Progenitor cell of endocrine pancreas (in vitro differentiated cells): Measurements from ENCODE around the gene FLOT2. TPM values are rescaled to one million over a fixed set of nuclear protein-coding genes. Genes with fewer than 3 reads are reported as not detected.
"Not testable (repeated sequence)": the region's sequence is repeated elsewhere in the genome, so short reads cannot be mapped to it uniquely, and the experiment has no call there.

Experiments used
- DNase-seq: peaks from one replicate; pipeline ENCODE4 v3.0.0; 2021; ENCODE audit warnings: low spot score; ENCODE audit not compliant: unreplicated experiment
- H3K27ac Mint-ChIP-seq: 2 replicates; pipeline ENCODE4 v1.8.0; 2021; ENCODE audit warnings: mild to moderate bottlenecking, moderate library complexity, mixed read lengths
- H3K27me3 Mint-ChIP-seq: 2 replicates; pipeline ENCODE4 v1.8.0; 2021; ENCODE audit warnings: mixed read lengths
- H3K36me3 Mint-ChIP-seq: 2 replicates; pipeline ENCODE4 v1.8.0; 2022; ENCODE audit warnings: mixed read lengths; ENCODE audit not compliant: insufficient read depth
- H3K4me1 Mint-ChIP-seq: 2 replicates; pipeline ENCODE4 v1.8.0; 2021; ENCODE audit warnings: low read depth, mixed read lengths
- H3K4me3 Mint-ChIP-seq: 2 replicates; pipeline ENCODE4 v1.8.0; 2021; ENCODE audit warnings: low read depth, mild to moderate bottlenecking, moderate library complexity, mixed read lengths
- H3K9me3 Mint-ChIP-seq: 2 replicates; pipeline ENCODE4 v1.8.0; 2021; ENCODE audit warnings: low read depth, mixed read lengths
- total RNA-seq: library from RNA; stranded (reverse); gene quantifications from 2 replicates; pipeline ENCODE4 v1.2.1, GENCODE V29; 2021
- TF ChIP-seq, protein P1 (sequence below): fragments of 200-600 bp; sonication (generic); IDR thresholded peaks from one replicate; pipeline ENCODE4 v1.5.0; 2021; ENCODE audit warnings: antibody characterized with exemption, mild to moderate bottlenecking; ENCODE audit not compliant: unreplicated experiment

FLOT2 gene
- total RNA-seq, 1 donor from 2014 or later, result 131 TPM

- H3K4me3 Mint-ChIP-seq, result peak within 1 kb of the TSS; percentile 94
Measured at GRCh38 chr17:28854457-28855335, 42.8 kb downstream of the FLOT2 start, which contains the start of gene ERAL1. Gene ERAL1, plus strand, starts transcription at chr17:28855016. Its CDS starts 19 bp downstream, at chr17:28855035.

GRCh38 chr17:28853295-28853694 is 44.2 kb downstream of the FLOT2 start:
- Mint-ChIP-seq H3K36me3 (peaks cover 2% of the 10 kb centered on the region), H3K27ac (no peak overlapping the region), H3K4me1 (peaks cover 8% of the 10 kb centered on the region), H3K27me3 (no peaks in the 10 kb centered on the region), H3K4me3 (no peak overlapping the region), H3K9me3 (no peaks in the 10 kb centered on the region)
- no peak for DNase-seq
- TF ChIP-seq, protein P1, sequence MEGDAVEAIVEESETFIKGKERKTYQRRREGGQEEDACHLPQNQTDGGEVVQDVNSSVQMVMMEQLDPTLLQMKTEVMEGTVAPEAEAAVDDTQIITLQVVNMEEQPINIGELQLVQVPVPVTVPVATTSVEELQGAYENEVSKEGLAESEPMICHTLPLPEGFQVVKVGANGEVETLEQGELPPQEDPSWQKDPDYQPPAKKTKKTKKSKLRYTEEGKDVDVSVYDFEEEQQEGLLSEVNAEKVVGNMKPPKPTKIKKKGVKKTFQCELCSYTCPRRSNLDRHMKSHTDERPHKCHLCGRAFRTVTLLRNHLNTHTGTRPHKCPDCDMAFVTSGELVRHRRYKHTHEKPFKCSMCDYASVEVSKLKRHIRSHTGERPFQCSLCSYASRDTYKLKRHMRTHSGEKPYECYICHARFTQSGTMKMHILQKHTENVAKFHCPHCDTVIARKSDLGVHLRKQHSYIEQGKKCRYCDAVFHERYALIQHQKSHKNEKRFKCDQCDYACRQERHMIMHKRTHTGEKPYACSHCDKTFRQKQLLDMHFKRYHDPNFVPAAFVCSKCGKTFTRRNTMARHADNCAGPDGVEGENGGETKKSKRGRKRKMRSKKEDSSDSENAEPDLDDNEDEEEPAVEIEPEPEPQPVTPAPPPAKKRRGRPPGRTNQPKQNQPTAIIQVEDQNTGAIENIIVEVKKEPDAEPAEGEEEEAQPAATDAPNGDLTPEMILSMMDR, result no peak

More at GRCh38 chr17:28854457-28855335, 42.8 kb downstream of the FLOT2 start, which contains the start of gene ERAL1:
- TF ChIP-seq, protein P1, result peak; percentile 6
- Mint-ChIP-seq H3K27me3 (no peaks in the 10 kb centered on the region), H3K4me1 (peaks cover 8% of the 10 kb centered on the region), H3K36me3 (peaks cover 8% of the 10 kb centered on the region), H3K9me3 (no peaks in the 10 kb centered on the region), H3K27ac (peak within 1 kb of the TSS; percentile 96)
- DNase-seq, result peak; percentile 62

GRCh38 chr17:28849281-28849680 is 48.3 kb downstream of the FLOT2 start:
- no peaks in the 10 kb centered on the region for H3K9me3 Mint-ChIP-seq
- no peak for DNase-seq
- peaks cover 1% of the 10 kb centered on the region for H3K4me1 Mint-ChIP-seq

DNA sequence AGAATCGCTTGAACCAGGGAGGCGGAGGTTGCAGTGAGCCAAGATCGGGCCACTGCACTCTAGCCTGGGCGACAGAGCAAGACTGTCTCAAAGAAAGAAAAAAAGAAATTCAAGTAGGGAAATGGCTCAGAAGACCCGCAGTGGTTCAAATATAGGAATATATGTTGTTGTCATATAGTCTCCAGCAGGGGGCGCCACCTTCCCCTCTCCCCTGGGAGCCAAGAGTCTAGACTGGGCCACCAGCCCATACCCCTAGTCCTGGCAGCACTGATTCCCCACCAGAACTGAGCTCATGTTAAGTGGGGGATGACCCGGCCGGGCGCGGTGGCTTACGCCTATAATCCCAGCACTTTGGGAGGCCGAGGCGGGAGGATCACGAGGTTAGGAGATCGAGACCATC is 48.9 kb downstream of the FLOT2 start:
- H3K4me3 Mint-ChIP-seq, H3K4me1 Mint-ChIP-seq, H3K36me3 Mint-ChIP-seq, H3K27ac Mint-ChIP-seq, DNase-seq, H3K27me3 Mint-ChIP-seq, H3K9me3 Mint-ChIP-seq: not testable (repeated sequence)
- TF ChIP-seq, protein P1, result peak; percentile 39

More at GRCh38 chr17:28849281-28849680, 48.3 kb downstream of the FLOT2 start:
- no peaks in the 10 kb centered on the region for H3K27me3 Mint-ChIP-seq
- H3K36me3 Mint-ChIP-seq, result no peaks in the 10 kb centered on the region
- H3K4me3 Mint-ChIP-seq, result no peak overlapping the region
- no peak overlapping the region for H3K27ac Mint-ChIP-seq
- TF ChIP-seq, protein P1, result no peak

GRCh38 chr17:28846699-28847098 is 50.8 kb downstream of the FLOT2 start:
- not testable (repeated sequence) for DNase-seq, H3K9me3 Mint-ChIP-seq, H3K27ac Mint-ChIP-seq, H3K4me1 Mint-ChIP-seq, H3K4me3 Mint-ChIP-seq, H3K36me3 Mint-ChIP-seq, H3K27me3 Mint-ChIP-seq

GRCh38 chr17:28846231-28846630 is 51.3 kb downstream of the FLOT2 start:
- TF ChIP-seq, protein P1, result no peak
- Mint-ChIP-seq H3K9me3 (no peaks in the 10 kb centered on the region), H3K4me1 (peaks cover 8% of the 10 kb centered on the region), H3K4me3 (no peak overlapping the region), H3K36me3 (no peaks in the 10 kb centered on the region), H3K27me3 (no peaks in the 10 kb centered on the region), H3K27ac (no peak overlapping the region)
- DNase-seq, result no peak
